ENCODE measurements around the gene PSMC3IP. TPM values are rescaled to one million over a fixed set of nuclear protein-coding genes. Genes with fewer than 3 reads are reported as not detected.

Gene PSMC3IP
- polyA plus RNA-seq, 1 donor (not counting 4 experiments of a cell fraction or from before 2014, with no cell fraction given), result 7.7 TPM

DNA sequence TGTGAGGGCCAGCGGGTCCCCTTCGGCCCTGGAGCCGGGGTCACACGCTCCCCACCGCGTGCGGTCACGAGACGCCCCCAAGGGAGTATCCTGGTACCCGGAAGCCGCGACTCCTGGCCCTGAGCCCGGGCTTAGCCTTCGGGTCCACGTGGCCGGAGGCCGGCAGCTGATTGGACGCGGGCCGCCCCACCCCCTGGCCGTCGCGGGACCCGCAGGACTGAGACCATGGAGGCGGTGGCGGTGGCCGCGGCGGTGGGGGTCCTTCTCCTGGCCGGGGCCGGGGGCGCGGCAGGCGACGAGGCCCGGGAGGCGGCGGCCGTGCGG, 41.5 kb downstream of the PSMC3IP start, which contains the start of gene NAGLU:
Gene NAGLU (plus strand): TSS at position 194 of the 324 bp plus-strand sequence. CDS start 32 bp downstream, at position 226.
- FAIRE-seq (no peak), DNase-seq (ENCODE audit: low read depth, low spot score) (no peak)
- no peak for TF ChIP-seq EZH2 (IDR thresholded peaks at IDR 0.05; ENCODE audit: low read length)
- TF ChIP-seq CTCF (optimal IDR thresholded peaks at IDR 0.05 in 1 of 3, IDR thresholded peaks at IDR 0.05 in 1 of 3, conservative IDR thresholded peaks at IDR 0.05 in 1 of 3; ENCODE audit: extremely low read depth in 1 of 3, insufficient read depth in 2 of 3, low read length in 3 of 3), result no peak
- dilution Hi-C loops (cut with MboI; ENCODE audit: extremely low pct_ligation_motif_present, low sequenced_read_pairs), result no loop called here
- H2AFZ ChIP-seq (ENCODE audit: control insufficient read depth, low read length), result peak within 1 kb of the TSS; percentile 82
- no peaks in the 10 kb centered on the region for H3K27me3 ChIP-seq (ENCODE audit: control insufficient read depth, extremely low read depth, insufficient read depth, low read length)
- peak within 1 kb of the TSS; percentile 27 for H3K27ac ChIP-seq (ENCODE audit: control insufficient read depth, insufficient read depth, low read length)
- H3K4me3 ChIP-seq (ENCODE audit: control insufficient read depth in 2 of 3, extremely low read depth in 1 of 3, insufficient read depth in 2 of 3, low read depth in 1 of 3, low read length in 3 of 3), result peak within 1 kb of the TSS; percentile 59 to 91 (median 66)
- no peaks in the 10 kb centered on the region for H4K20me1 ChIP-seq (ENCODE audit: control insufficient read depth, extremely low read depth, insufficient read depth, low read length)
- peaks cover 0 to 2% of the 10 kb centered on the region in 2 experiments for H3K36me3 ChIP-seq (ENCODE audit: control insufficient read depth in 2 of 2, extremely low read depth in 1 of 2, insufficient read depth in 2 of 2, low read length in 2 of 2)
- peaks cover 5% of the 10 kb centered on the region for H3K79me2 ChIP-seq (ENCODE audit: control insufficient read depth, insufficient read depth, low read length)
- peaks cover 21% of the 10 kb centered on the region for H3K4me1 ChIP-seq (ENCODE audit: control insufficient read depth, extremely low read depth, insufficient read depth, low read length)
- no peaks in the 10 kb centered on the region for H3K9me1 ChIP-seq (ENCODE audit: control insufficient read depth, extremely low read depth, insufficient read depth, low read length)
- H3K4me2 ChIP-seq (ENCODE audit: control insufficient read depth, extremely low read depth, insufficient read depth, low read depth, low read length), result peak within 1 kb of the TSS; percentile 99
- H3K9me3 ChIP-seq (ENCODE audit: control insufficient read depth, low read depth, low read length), result no peaks in the 10 kb centered on the region
- H3K9ac ChIP-seq (ENCODE audit: control insufficient read depth, extremely low read depth, insufficient read depth, low read length), result peak within 1 kb of the TSS; percentile 82

GRCh38 chr17:42535155-42536047, 42.1 kb downstream of the PSMC3IP start:
- FAIRE-seq, result no peak
- TF ChIP-seq EZH2 (IDR thresholded peaks at IDR 0.05; ENCODE audit: low read length) (no peak), CTCF (optimal IDR thresholded peaks at IDR 0.05 in 1 of 3, IDR thresholded peaks at IDR 0.05 in 1 of 3, conservative IDR thresholded peaks at IDR 0.05 in 1 of 3; ENCODE audit: extremely low read depth in 1 of 3, insufficient read depth in 2 of 3, low read length in 3 of 3) (no peak)

More at GRCh38 chr17:42535155-42536047, 42.1 kb downstream of the PSMC3IP start:
- Histone ChIP-seq H3K4me3 (ENCODE audit: control insufficient read depth in 2 of 3, extremely low read depth in 1 of 3, insufficient read depth in 2 of 3, low read depth in 1 of 3, low read length in 3 of 3) (peak overlapping the region; percentile 57 to 91 (median 59)), H3K4me1 (ENCODE audit: control insufficient read depth, extremely low read depth, insufficient read depth, low read length) (peaks cover 27% of the 10 kb centered on the region), H3K27ac (ENCODE audit: control insufficient read depth, insufficient read depth, low read length) (peak overlapping the region; percentile 27), H2AFZ (ENCODE audit: control insufficient read depth, low read length) (peak overlapping the region; percentile 82), H3K4me2 (ENCODE audit: control insufficient read depth, extremely low read depth, insufficient read depth, low read depth, low read length) (peak overlapping the region; percentile 99), H3K9ac (ENCODE audit: control insufficient read depth, extremely low read depth, insufficient read depth, low read length) (peak overlapping the region; percentile 82), H3K9me3 (ENCODE audit: control insufficient read depth, low read depth, low read length) (no peaks in the 10 kb centered on the region), H3K79me2 (ENCODE audit: control insufficient read depth, insufficient read depth, low read length) (peaks cover 5% of the 10 kb centered on the region), H3K27me3 (ENCODE audit: control insufficient read depth, extremely low read depth, insufficient read depth, low read length) (no peaks in the 10 kb centered on the region), H4K20me1 (ENCODE audit: control insufficient read depth, extremely low read depth, insufficient read depth, low read length) (no peaks in the 10 kb centered on the region), H3K36me3 (ENCODE audit: control insufficient read depth in 2 of 2, extremely low read depth in 1 of 2, insufficient read depth in 2 of 2, low read length in 2 of 2) (no peaks in the 10 kb centered on the region), H3K9me1 (ENCODE audit: control insufficient read depth, extremely low read depth, insufficient read depth, low read length) (no peaks in the 10 kb centered on the region)
- dilution Hi-C loops (cut with MboI; ENCODE audit: extremely low pct_ligation_motif_present, low sequenced_read_pairs), result no loop called here
- no peak for DNase-seq (ENCODE audit: low read depth, low spot score)
